Measurements from ENCODE around the gene TRIM47. TPM values are rescaled to one million over a fixed set of nuclear protein-coding genes. Genes with fewer than 3 reads are reported as not detected.

Gene TRIM47
- total RNA-seq, 2 experiments from 2014 or later = 16.4 to 18.3 TPM

GRCh38 chr17:75914643-75915267, 36.4 kb upstream of the TRIM47 start:
- Mint-ChIP-seq H3K4me1 (peaks cover 3% of the 10 kb centered on the region), H3K4me3 (no peak overlapping the region), H3K9me3 (no peaks in the 10 kb centered on the region), H3K27me3 (no peaks in the 10 kb centered on the region), H3K27ac (no peak overlapping the region), H3K36me3 (peaks cover 3% of the 10 kb centered on the region)
- DNase-seq = no peak

GRCh38 chr17:75913537-75914210, 35.3 kb upstream of the TRIM47 start:
- no peak for DNase-seq
- Mint-ChIP-seq H3K36me3 (peaks cover 3% of the 10 kb centered on the region), H3K9me3 (no peaks in the 10 kb centered on the region), H3K4me1 (peaks cover 5% of the 10 kb centered on the region), H3K27ac (no peak overlapping the region), H3K4me3 (no peak overlapping the region), H3K27me3 (no peaks in the 10 kb centered on the region)

- Mint-ChIP-seq H3K27me3 (no peaks in the 10 kb centered on the region), H3K4me1 (peaks cover 11% of the 10 kb centered on the region), H3K36me3 (peaks cover 2% of the 10 kb centered on the region), H3K9me3 (no peaks in the 10 kb centered on the region), H3K27ac (no peak overlapping the region), H3K4me3 (no peak overlapping the region)
- no peak for DNase-seq
These were observed 32.3 kb upstream of the TRIM47 start for GRCh38 chr17:75910699-75911098.

GRCh38 chr17:75909812-75910274, 31.5 kb upstream of the TRIM47 start:
- H3K4me3 Mint-ChIP-seq = no peak overlapping the region
- H3K27ac Mint-ChIP-seq = peak overlapping the region; percentile 29
- no peak for DNase-seq
- no peaks in the 10 kb centered on the region for H3K9me3 Mint-ChIP-seq
- H3K36me3 Mint-ChIP-seq = peaks cover 2% of the 10 kb centered on the region
- H3K4me1 Mint-ChIP-seq = peaks cover 15% of the 10 kb centered on the region
- no peaks in the 10 kb centered on the region for H3K27me3 Mint-ChIP-seq

GRCh38 chr17:75909051-75909811, 30.9 kb upstream of the TRIM47 start:
- H3K36me3 Mint-ChIP-seq = no peaks in the 10 kb centered on the region
- H3K4me1 Mint-ChIP-seq = peaks cover 15% of the 10 kb centered on the region
- H3K27me3 Mint-ChIP-seq = no peaks in the 10 kb centered on the region
- no peak overlapping the region for H3K27ac Mint-ChIP-seq
- no peak overlapping the region for H3K4me3 Mint-ChIP-seq
- DNase-seq = no peak
- no peaks in the 10 kb centered on the region for H3K9me3 Mint-ChIP-seq

DNA sequence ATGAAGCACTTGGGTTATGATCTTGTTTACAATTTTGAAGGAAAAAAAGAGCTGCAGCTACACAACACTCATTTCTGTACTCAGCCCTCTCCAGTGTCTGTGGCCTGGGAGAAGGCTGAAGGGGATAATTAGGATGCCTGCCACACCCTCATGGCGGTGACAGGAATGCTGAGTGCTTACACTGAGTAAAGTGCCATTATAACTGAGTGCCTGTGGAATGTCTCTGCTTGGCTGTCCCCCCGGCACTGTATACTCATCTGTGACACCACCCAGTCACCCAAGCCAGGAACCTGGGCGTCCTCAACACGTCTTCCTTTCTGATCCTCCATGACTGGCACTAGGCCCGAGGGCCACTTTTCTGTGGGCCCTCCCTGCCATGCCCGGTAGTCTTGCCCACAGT, 29.8 kb upstream of the TRIM47 start:
- H3K27ac Mint-ChIP-seq = no peak overlapping the region

DNA sequence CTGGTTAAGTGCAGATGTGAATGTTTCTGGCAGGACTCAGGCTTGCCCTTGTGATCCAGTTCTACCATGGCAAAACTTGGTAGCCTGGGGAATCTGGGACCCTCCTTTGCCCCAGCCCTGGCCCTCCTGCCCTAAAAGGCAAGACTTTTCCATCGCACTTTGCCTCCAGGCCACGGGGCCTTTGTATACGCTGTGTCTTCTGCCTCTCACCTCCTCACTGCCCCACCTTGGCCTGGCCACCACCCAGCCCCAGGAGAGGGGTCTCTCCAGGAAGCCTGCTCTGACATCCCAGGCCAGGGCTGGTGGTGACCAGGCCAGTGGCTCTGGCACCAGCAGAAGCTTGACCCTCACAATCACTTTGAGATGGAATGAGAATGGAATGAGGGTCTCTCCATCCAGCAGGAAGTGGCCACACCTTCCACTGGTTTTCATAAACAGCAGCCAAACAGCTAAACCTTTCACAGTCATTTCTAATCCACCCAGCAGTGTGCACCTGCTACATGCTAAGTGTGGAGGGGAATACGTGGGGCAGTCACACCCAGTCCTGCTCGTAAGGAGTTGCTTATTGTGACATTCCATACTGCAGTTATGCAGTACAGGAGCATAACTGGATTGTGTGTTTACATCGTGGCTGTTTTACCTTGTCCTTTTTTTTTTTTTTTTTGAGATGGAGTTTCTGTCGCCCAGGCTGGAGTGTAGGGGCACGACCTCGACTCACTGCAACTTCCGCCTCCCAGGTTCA, 27.9 kb upstream of the TRIM47 start:
- Mint-ChIP-seq H3K27me3 (no peaks in the 10 kb centered on the region), H3K27ac (no peak overlapping the region), H3K4me1 (peaks cover 15% of the 10 kb centered on the region), H3K9me3 (no peaks in the 10 kb centered on the region), H3K36me3 (peaks cover 9% of the 10 kb centered on the region), H3K4me3 (peak overlapping the region; percentile 37)
- DNase-seq = no peak

More for the DNA sequence above, 29.8 kb upstream of the TRIM47 start:
- H3K4me3 Mint-ChIP-seq = no peak overlapping the region
- H3K27me3 Mint-ChIP-seq = no peaks in the 10 kb centered on the region
- H3K36me3 Mint-ChIP-seq = peaks cover 3% of the 10 kb centered on the region
- H3K4me1 Mint-ChIP-seq = peaks cover 15% of the 10 kb centered on the region
- no peaks in the 10 kb centered on the region for H3K9me3 Mint-ChIP-seq
- DNase-seq = no peak

DNA sequence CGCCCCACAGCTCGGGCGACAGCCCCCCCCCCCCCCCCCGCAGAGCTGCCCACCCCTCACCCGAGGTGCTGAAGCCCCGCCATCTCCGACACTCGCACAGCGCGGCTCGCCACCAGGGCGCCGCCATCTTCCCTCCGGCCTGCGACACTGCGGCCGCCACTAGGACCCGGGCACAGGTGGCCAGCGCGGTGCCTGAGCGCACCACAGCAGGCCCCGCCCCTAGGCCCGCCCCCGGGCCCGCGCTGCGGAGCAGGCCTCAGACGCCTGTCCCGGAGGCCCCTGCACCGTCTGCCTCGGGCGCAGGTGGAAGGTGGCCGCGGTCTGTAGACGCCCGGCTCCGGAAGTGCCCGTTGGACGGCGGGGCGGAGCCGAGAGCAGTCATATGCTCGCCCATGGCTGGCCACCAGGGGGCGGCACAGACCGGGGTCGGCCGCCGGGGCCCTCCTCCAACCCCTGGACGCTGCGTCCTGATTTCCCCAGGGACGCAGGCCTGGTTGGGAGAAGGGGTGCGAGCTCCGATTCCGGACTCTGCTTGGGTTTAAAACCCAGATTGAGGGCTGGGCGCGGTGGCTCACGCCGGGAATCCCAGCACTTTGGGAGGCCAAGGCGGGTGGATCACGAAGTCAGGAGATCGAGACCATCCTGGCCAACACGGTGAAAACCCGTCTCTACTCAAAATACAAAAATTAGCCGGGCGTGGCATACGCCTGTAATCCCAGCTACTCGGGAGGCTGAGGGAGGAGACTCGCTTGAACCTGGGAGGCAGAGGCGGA, 26.6 kb upstream of the TRIM47 start, which contains the start of gene MRPL38:
Gene MRPL38 (minus strand): TSS at position 136 of the 773 bp plus-strand sequence. CDS start 9 bp downstream, at position 127.
- peak within 1 kb of the TSS; percentile 93 for H3K27ac Mint-ChIP-seq
- H3K27me3 Mint-ChIP-seq = no peaks in the 10 kb centered on the region

GRCh38 chr17:75902406-75902805, 24.0 kb upstream of the TRIM47 start:
- no peak for DNase-seq
- Mint-ChIP-seq H3K9me3 (no peaks in the 10 kb centered on the region), H3K4me3 (no peak overlapping the region), H3K27me3 (no peaks in the 10 kb centered on the region), H3K27ac (peak overlapping the region; percentile 20), H3K36me3 (peaks cover 14% of the 10 kb centered on the region), H3K4me1 (peaks cover 14% of the 10 kb centered on the region)

More for the DNA sequence above, 26.6 kb upstream of the TRIM47 start, which contains the start of gene MRPL38:
- peaks cover 11% of the 10 kb centered on the region for H3K36me3 Mint-ChIP-seq
- no peaks in the 10 kb centered on the region for H3K9me3 Mint-ChIP-seq
- H3K4me3 Mint-ChIP-seq = peak within 1 kb of the TSS; percentile 96
- DNase-seq = peak; percentile 99
- H3K4me1 Mint-ChIP-seq = peaks cover 15% of the 10 kb centered on the region

GRCh38 chr17:75901727-75902126, 23.3 kb upstream of the TRIM47 start:
- Mint-ChIP-seq H3K27ac (no peak overlapping the region), H3K27me3 (no peaks in the 10 kb centered on the region), H3K4me3 (no peak overlapping the region)

GRCh38 chr17:75900691-75901533, 22.5 kb upstream of the TRIM47 start:
- Mint-ChIP-seq H3K4me3 (no peak overlapping the region), H3K27me3 (no peaks in the 10 kb centered on the region), H3K4me1 (peaks cover 13% of the 10 kb centered on the region), H3K27ac (no peak overlapping the region), H3K36me3 (peaks cover 14% of the 10 kb centered on the region), H3K9me3 (no peaks in the 10 kb centered on the region)
- DNase-seq = no peak

More at GRCh38 chr17:75901727-75902126, 23.3 kb upstream of the TRIM47 start:
- H3K9me3 Mint-ChIP-seq = no peaks in the 10 kb centered on the region
- DNase-seq = no peak
- peaks cover 16% of the 10 kb centered on the region for H3K4me1 Mint-ChIP-seq
- H3K36me3 Mint-ChIP-seq = peaks cover 14% of the 10 kb centered on the region

GRCh38 chr17:75899767-75900468, 21.5 kb upstream of the TRIM47 start:
- Mint-ChIP-seq H3K36me3 (peaks cover 24% of the 10 kb centered on the region), H3K9me3 (no peaks in the 10 kb centered on the region), H3K4me3 (no peak overlapping the region), H3K27me3 (no peaks in the 10 kb centered on the region), H3K27ac (no peak overlapping the region), H3K4me1 (peaks cover 14% of the 10 kb centered on the region)
- DNase-seq = no peak

GRCh38 chr17:75899353-75899752, 21.0 kb upstream of the TRIM47 start:
- Mint-ChIP-seq H3K27ac (no peak overlapping the region), H3K9me3 (no peaks in the 10 kb centered on the region), H3K36me3 (peaks cover 24% of the 10 kb centered on the region), H3K27me3 (no peaks in the 10 kb centered on the region), H3K4me3 (no peak overlapping the region), H3K4me1 (peaks cover 16% of the 10 kb centered on the region)
- no peak for DNase-seq

All from activated naive CD8-positive, alpha-beta T cell treated with anti-CD3 and anti-CD28 coated beads for 36 hours (primary cell).